Measurements from ENCODE around the gene SLC6A1. TPM values are rescaled to one million over a fixed set of nuclear protein-coding genes. Genes with fewer than 3 reads are reported as not detected.
A peak's percentile ranks its signal among the peaks of the same experiment; 100 is the strongest.

The SLC6A1 gene
- total RNA-seq, 1 experiment from 2014 or later: not detected

DNA sequence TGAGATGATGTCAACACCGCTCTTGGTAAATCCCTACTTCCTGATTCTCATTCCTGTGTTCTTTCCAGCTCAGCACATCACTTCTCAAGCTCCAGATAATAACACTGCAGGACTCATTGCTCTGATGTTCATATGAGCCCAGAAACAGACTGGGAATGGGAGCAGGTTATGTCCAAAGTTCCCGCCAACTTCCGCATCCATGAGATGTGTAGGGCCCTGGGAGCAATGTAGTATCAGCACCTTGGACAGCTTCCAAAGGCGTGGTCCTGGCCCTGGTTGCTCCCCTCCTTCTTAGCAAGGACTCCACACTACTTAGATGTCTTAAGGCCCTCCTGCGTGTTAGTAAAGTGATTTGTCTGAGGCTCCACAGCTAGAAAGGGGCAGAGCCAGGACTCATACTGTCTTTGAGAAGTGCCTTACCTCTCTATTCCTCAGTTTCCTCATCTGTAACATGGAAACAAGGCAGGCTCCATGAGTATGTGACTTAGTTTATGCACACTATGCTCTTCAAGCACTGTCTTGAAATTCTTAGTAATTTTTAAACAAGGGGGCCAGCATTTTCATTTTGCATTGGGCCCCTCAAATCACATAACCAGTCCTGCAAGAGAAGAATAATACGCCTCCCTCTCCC is 27.9 kb upstream of the SLC6A1 start:
- CTCF ChIA-PET: no interaction called here
- ATAC-seq (peak; percentile 54; the same call in 1 of the 2 replicates), DNase-seq (ENCODE audit: low read depth, low spot score) (no peak)
- Histone ChIP-seq H3K79me2 (ENCODE audit: insufficient read depth, low read length) (no peaks in the 10 kb centered on the region), H3K27ac (ENCODE audit: low read depth, low read length) (no peak overlapping the region), H3K27me3 (ENCODE audit: insufficient read depth, low read length) (peaks cover 99% of the 10 kb centered on the region), H3K4me1 (ENCODE audit: control insufficient read depth in 1 of 2, insufficient read depth in 2 of 2, low read length in 2 of 2) (no peaks in the 10 kb centered on the region), H3K9me3 (ENCODE audit: control insufficient read depth in 1 of 2, insufficient read depth in 1 of 2, low read depth in 1 of 2, low read length in 2 of 2) (no peaks in the 10 kb centered on the region), H3K4me2 (ENCODE audit: low read length) (no peak overlapping the region), H3K36me3 (ENCODE audit: control insufficient read depth in 1 of 2, insufficient read depth in 2 of 2, low read length in 2 of 2) (no peaks in the 10 kb centered on the region), H3K4me3 (replicated peaks in 1 of 2; ENCODE audit: low read depth in 1 of 2, low read length in 2 of 2) (no peak overlapping the region), H3K9ac (ENCODE audit: low read length) (no peak overlapping the region), H2AFZ (ENCODE audit: low read depth, low read length, poor library complexity, severe bottlenecking) (no peak overlapping the region), H3K9me2 (ENCODE audit: insufficient read depth) (no peaks in the 10 kb centered on the region), H4K20me1 (ENCODE audit: insufficient read depth) (no peaks in the 10 kb centered on the region)
- RAD21 ChIA-PET (ENCODE audit: low non-redundant PET in 1 of 2, low total read pairs in 2 of 2, uncharacterized antibody in 2 of 2, unreplicated experiment in 2 of 2): no interaction called here
- POLR2A ChIA-PET: no interaction called here
- intact Hi-C loops (cut with micrococcal nuclease): no loop called here
- TF ChIP-seq, protein P1, sequence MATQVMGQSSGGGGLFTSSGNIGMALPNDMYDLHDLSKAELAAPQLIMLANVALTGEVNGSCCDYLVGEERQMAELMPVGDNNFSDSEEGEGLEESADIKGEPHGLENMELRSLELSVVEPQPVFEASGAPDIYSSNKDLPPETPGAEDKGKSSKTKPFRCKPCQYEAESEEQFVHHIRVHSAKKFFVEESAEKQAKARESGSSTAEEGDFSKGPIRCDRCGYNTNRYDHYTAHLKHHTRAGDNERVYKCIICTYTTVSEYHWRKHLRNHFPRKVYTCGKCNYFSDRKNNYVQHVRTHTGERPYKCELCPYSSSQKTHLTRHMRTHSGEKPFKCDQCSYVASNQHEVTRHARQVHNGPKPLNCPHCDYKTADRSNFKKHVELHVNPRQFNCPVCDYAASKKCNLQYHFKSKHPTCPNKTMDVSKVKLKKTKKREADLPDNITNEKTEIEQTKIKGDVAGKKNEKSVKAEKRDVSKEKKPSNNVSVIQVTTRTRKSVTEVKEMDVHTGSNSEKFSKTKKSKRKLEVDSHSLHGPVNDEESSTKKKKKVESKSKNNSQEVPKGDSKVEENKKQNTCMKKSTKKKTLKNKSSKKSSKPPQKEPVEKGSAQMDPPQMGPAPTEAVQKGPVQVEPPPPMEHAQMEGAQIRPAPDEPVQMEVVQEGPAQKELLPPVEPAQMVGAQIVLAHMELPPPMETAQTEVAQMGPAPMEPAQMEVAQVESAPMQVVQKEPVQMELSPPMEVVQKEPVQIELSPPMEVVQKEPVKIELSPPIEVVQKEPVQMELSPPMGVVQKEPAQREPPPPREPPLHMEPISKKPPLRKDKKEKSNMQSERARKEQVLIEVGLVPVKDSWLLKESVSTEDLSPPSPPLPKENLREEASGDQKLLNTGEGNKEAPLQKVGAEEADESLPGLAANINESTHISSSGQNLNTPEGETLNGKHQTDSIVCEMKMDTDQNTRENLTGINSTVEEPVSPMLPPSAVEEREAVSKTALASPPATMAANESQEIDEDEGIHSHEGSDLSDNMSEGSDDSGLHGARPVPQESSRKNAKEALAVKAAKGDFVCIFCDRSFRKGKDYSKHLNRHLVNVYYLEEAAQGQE (IDR thresholded peaks at IDR 0.05; ENCODE audit: low read depth): peak; percentile 86
- TF ChIP-seq CEBPB (IDR thresholded peaks at IDR 0.05; ENCODE audit: low read depth): no peak
- no peak for TF ChIP-seq FOSL1 (IDR thresholded peaks at IDR 0.05; ENCODE audit: low read depth)
- BruUV-seq (replicated peaks): no TSS peak

DNA sequence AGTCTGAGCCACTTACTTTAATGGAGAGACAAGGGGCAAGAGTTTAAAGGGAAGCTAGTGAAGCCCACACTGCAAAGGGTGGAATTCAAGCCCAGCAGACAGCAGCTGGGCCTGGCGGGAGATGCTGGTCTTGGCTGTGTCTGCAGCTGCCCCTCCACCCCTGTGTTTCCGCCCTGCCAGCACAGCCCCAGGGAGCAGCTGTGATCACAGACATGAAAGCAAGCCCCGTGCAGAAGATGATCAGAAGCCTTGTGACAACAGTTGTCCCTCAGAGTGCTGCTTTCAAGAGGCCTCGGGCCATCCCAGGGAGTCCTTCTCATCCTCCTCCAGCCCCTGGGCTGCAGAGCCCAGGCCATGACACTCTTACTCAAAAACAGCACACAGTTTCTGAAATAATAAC is 24.1 kb upstream of the SLC6A1 start:
- no peak overlapping the region for H3K27ac ChIP-seq (ENCODE audit: low read depth, low read length)
- no peak overlapping the region for H3K4me3 ChIP-seq (replicated peaks in 1 of 2; ENCODE audit: low read depth in 1 of 2, low read length in 2 of 2)
- no peaks in the 10 kb centered on the region for H3K9me2 ChIP-seq (ENCODE audit: insufficient read depth)
- ATAC-seq (no peak), DNase-seq (ENCODE audit: low read depth, low spot score) (no peak)
- H3K27me3 ChIP-seq (ENCODE audit: insufficient read depth, low read length): peaks cover 90% of the 10 kb centered on the region
- no peaks in the 10 kb centered on the region for H3K4me1 ChIP-seq (ENCODE audit: control insufficient read depth in 1 of 2, insufficient read depth in 2 of 2, low read length in 2 of 2)
- H3K36me3 ChIP-seq (ENCODE audit: control insufficient read depth in 1 of 2, insufficient read depth in 2 of 2, low read length in 2 of 2): no peaks in the 10 kb centered on the region
- CTCF ChIA-PET: interaction anchor here (2.9 kb wide), 1 partner anchor 23 kb away, joined by 7 read pairs; no protein-coding TSS in a partner anchor
- TF ChIP-seq ZFX (IDR thresholded peaks at IDR 0.05): no peak
- H3K9ac ChIP-seq (ENCODE audit: low read length): no peak overlapping the region
- POLR2A ChIA-PET: no interaction called here
- no TSS peak for BruUV-seq (replicated peaks)
- no peaks in the 10 kb centered on the region for H3K9me3 ChIP-seq (ENCODE audit: control insufficient read depth in 1 of 2, insufficient read depth in 1 of 2, low read depth in 1 of 2, low read length in 2 of 2)
- no peaks in the 10 kb centered on the region for H3K79me2 ChIP-seq (ENCODE audit: insufficient read depth, low read length)
- intact Hi-C loops (cut with micrococcal nuclease): no loop called here
- no peak overlapping the region for H3K4me2 ChIP-seq (ENCODE audit: low read length)
- no peak overlapping the region for H2AFZ ChIP-seq (ENCODE audit: low read depth, low read length, poor library complexity, severe bottlenecking)
- no peaks in the 10 kb centered on the region for H4K20me1 ChIP-seq (ENCODE audit: insufficient read depth)
- RAD21 ChIA-PET (ENCODE audit: low non-redundant PET in 1 of 2, low total read pairs in 2 of 2, uncharacterized antibody in 2 of 2, unreplicated experiment in 2 of 2): no interaction called here

All from HCT116 (cell line).